ENCODE results near the gene DRICH1.
"Not testable (repeated sequence)": the region's sequence is repeated elsewhere in the genome, so short reads cannot be mapped to it uniquely, and the experiment has no call there.

DRICH1 gene

GRCh38 chr22:23649071-23649501 lies 17.0 kb upstream of the DRICH1 start:
- no peak for DNase-seq (ENCODE audit: low spot score)

- not testable (repeated sequence) for DNase-seq (ENCODE audit: low spot score)
Measured at GRCh38 chr22:23646526-23646925, 14.4 kb upstream of the DRICH1 start.

GRCh38 chr22:23640206-23640605 lies 8.1 kb upstream of the DRICH1 start:
- DNase-seq (ENCODE audit: low spot score): not testable (repeated sequence)

- DNase-seq (ENCODE audit: low spot score): no peak
Measured at GRCh38 chr22:23639661-23640060, 7.5 kb upstream of the DRICH1 start.

GRCh38 chr22:23638611-23639010 lies 6.5 kb upstream of the DRICH1 start:
- DNase-seq (ENCODE audit: low spot score): no peak

- not testable (repeated sequence) for DNase-seq (ENCODE audit: low spot score)
Measured at GRCh38 chr22:23635291-23635690, 3.2 kb upstream of the DRICH1 start.

- not testable (repeated sequence) for DNase-seq (ENCODE audit: low spot score)
Measured at GRCh38 chr22:23628056-23628743, 3.9 kb downstream of the DRICH1 start.

- not testable (repeated sequence) for DNase-seq (ENCODE audit: low spot score)
Measured at GRCh38 chr22:23627401-23628055, 4.6 kb downstream of the DRICH1 start.

- DNase-seq (ENCODE audit: low spot score): no peak
Measured at GRCh38 chr22:23626286-23626975, 5.7 kb downstream of the DRICH1 start.

- DNase-seq (ENCODE audit: low spot score): no peak
Measured at GRCh38 chr22:23622634-23623033, 9.5 kb downstream of the DRICH1 start.

GRCh38 chr22:23621916-23622315 lies 10.2 kb downstream of the DRICH1 start:
- DNase-seq (ENCODE audit: low spot score): not testable (repeated sequence)

GRCh38 chr22:23621082-23621780 lies 10.9 kb downstream of the DRICH1 start:
- no peak for DNase-seq (ENCODE audit: low spot score)

GRCh38 chr22:23613193-23613972 lies 18.7 kb downstream of the DRICH1 start:
- no peak for DNase-seq (ENCODE audit: low spot score)

GRCh38 chr22:23609983-23610781 lies 21.9 kb downstream of the DRICH1 start:
- no peak for DNase-seq (ENCODE audit: low spot score)

GRCh38 chr22:23608583-23608982 lies 23.5 kb downstream of the DRICH1 start:
- DNase-seq (ENCODE audit: low spot score): no peak

- no peak for DNase-seq (ENCODE audit: low spot score)
Measured at GRCh38 chr22:23606204-23607131, 25.7 kb downstream of the DRICH1 start.

- no peak for DNase-seq (ENCODE audit: low spot score)
Measured at GRCh38 chr22:23604939-23605712, 27.0 kb downstream of the DRICH1 start.

- no peak for DNase-seq (ENCODE audit: low spot score)
Measured at GRCh38 chr22:23603266-23603665, 28.9 kb downstream of the DRICH1 start.
